Brain pericyte (primary cell): ENCODE results near the gene KCNA2.

Source experiments
- DNase-seq: peaks from one replicate; pipeline ENCODE4 v3.0.0-alpha.2; 2012; ENCODE audit warnings: low read depth, low spot score

KCNA2 gene

DNA sequence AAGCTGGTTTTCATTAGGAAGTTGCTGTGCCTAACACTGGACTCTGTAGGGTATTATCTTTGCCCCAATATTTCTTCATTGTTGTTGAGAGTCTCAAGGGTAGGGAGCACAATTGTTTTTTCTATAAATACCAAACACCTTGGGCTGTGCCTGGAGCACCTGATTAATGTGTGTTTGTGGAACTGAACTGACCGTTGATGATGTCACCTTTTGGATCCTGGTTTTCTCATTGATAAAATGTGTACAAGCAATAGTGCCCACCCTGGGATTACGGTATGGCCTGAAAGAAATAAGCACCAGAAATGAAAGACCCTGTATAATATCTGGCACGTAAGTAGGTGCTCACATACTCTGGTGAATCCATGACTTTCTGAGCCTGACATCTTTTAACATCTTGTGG, 39.3 kb downstream of the KCNA2 start:
- no peak for DNase-seq

DNA sequence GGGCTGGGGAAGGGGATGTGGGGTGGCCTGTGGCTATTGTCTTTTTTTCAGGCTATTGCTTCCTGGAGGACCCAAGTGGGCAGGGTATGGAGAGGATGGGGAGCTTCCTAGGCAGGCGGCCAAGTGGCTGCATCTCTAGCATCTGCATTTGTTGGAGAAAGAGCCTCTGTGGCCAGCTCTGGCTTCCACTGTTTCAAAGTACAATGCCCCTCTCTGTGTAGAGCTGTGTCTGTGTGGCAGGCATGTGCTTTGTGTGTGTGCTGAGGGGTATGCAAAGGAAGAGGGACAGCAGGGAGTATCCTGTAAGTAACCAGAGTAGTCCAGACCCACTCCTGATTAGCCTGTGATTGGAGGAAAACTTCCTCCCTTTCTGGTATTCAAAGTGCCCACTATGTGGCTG, 40.6 kb downstream of the KCNA2 start:
- no peak for DNase-seq

DNA sequence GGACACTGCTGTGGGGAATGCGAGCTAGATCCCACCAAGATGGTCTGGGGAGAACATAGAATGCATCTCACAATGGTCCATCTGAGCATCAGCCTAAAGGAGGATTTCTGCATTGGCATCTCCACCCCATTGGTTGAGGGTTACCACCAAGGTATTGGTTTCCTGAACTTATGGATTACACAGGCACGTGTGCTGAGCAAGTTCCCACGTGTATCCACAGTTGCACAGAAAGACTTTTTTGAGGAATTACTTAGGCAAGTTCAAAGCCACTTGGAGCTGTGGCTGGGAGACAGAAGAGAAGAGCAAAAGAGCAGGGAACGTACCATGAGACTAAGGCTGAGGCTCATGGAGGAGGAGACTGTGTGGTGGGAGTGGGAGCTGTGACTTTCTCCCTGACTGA, 43.1 kb downstream of the KCNA2 start:
- no peak for DNase-seq

DNA sequence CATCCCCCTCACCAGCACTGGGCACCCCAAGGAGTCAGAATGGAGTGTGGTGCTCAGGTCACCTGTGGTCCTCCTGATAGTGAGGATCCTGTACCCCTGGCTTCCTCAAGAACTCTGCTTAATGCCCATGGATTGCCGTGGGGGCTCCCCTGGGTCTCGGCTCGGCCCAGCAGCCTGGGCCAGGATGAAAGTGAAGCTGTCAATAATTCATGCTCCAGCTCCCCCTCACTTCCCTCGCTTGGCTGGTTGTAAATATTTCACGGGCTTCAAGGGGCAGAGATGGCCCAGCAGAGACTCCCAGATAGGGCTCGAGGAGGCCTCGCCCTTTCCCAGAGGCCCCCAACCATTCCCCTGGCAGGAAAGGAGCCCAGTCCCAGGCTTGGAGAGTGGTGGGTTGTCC, 44.6 kb downstream of the KCNA2 start:
- no peak for DNase-seq

DNA sequence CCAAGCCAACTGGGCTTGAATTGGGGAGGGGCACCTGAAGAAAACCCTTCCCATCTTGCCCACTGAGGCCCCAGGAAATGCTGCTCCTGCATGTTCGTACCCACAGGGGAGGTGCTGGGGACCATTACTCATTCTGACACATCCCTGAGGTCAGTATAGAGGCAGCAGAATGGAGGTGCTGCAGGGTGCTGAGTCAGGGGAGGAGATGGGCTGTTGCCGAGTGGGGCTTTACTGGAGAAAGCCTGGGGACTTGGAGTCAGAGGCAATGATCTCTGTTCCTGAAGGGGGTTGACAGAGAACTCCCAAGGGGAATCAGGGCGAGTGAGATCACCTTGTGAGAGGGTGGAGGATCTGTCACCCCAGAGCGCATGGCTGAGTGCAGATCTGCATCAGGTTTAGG, 47.0 kb downstream of the KCNA2 start:
- no peak for DNase-seq

DNA sequence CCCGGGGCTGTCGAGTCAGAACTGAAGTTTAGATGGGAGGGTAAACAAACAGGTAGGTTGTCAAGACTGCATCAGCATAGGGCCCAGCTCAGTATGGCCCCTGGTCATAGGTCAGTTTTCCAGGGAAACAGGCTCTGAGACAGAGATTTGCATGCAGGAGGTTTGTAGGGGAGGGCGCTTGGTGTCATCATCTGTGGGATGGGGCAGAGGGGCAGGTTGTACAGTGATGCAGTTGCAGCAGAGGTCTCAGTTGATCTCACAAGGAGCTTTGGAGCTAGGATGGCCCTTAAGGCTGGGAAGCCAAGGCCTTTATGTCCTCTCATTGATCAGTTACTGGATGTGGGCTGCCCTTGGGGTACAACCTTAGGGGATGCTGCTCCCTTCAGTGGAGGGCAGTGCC, 48.7 kb downstream of the KCNA2 start:
- DNase-seq: no peak

DNA sequence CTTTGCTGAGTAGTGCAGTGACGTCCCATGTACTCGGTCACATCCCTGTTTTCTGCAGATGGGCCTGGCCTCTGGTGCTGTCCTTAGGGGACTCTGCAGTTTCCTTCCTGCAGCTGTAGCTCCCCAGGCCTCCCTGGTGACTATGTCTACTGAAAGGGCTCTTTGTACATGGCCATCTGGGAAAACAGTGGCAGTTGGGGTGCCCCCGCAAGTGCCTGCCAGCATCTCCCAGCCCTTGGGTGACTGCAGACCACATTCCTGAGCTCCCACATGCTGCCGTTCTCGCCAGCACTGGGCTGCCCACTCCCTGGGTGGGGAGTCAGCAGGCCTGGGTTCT, 49.7 kb downstream of the KCNA2 start:
- DNase-seq: no peak

DNA sequence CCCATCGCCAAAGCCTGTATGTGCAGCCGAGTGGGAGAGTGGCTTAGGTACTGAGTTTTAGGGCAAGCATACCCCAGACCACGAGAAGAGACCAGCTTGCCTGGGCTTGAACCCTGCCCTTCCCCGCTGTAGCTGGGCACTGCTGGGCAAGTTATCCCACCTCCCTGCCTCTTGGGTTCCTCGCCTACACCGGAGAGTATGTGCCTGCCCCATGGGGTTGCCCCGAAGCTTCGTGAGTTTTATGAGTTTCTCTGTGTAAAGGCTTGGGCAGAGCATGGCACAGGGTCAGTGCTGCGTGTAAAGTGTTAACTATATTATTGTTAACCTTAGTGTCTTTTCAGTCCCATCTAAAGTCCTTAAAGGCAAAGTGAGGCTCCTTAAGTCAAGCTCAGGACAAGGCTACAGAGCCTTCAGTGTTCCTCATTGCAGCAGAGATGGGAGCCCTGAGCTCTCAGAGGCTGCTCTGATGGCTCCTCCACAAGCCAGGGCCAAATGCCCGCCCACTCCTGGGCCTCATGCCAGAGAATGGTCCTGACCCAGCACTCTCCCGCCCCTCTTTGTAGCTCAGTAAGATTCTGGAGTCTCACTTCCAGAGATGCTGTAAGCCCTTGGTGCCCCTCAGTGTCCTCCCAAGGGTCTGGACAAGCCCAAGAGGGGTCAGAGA, 50.2 kb downstream of the KCNA2 start:
- DNase-seq: no peak

DNA sequence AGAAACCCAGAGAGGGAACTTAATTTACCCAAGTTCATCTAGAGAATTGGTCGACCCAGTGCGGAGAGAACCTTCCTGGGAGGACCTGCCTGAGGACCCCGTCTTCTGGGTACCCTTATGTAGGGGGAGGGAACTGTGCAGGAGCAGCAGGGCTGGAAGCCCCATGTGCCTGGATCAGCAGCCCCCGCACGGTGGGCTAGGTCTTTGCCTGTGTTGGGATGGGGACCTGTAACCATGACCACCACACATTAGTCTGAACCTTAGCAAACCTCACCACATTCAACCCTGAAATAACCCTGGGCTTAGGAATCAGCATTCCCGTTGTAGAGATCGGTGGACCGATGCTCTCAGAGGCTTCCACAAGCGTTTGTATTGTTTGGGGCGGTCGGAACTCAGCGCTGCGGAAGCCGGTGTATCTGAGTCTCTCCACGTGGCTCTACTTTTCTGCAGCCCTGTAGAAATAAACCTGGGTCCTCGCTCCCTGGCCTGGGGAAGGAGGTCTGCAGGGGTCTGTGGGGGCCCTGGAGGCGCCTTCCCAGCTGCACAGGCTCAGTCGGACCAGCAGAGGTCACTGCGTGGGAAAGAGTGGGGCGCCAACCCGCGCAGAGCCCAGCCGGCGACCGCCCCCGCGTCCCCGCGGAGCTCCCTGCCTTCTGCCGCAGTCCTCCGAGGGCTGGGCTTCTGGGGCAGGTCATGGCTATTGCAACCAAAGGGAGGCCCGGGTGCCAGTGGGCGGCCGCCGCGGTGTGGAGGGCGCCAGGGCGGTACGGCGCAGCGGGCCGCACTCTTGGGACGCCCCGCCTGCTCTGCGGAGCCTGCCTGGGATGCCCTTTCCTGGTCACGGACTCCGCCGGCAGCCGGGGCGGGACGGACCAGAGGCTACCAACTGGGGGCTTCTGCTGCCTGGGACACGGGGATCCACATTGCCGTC, 51.0 kb downstream of the KCNA2 start:
- no peak for DNase-seq

DNA sequence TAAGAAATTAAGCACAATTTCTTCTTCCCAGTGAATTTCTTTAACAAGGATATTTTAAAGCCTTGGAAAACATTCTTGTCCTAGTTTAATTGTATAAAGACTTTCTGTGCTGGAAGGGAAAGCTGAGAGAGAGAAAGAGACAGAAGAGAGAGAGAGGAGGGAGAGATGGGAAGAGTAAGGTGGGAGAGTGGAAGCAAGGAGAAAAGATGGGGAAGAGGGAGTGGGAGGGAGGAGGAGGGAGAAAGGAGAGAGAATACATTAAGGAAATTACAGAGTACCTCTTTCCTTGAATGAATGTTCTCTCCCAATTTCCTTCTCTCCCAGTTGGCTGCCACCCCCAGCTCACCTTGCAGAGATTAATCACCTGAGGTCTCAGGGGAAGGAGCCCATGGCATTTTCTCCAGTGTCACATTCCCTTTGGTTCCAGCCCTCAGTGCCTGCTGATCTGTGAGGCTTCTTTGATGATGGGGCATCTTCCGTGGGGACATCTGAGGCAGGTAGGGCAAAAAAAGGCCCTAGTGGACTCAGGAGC, 54.8 kb downstream of the KCNA2 start:
- DNase-seq: no peak

DNA sequence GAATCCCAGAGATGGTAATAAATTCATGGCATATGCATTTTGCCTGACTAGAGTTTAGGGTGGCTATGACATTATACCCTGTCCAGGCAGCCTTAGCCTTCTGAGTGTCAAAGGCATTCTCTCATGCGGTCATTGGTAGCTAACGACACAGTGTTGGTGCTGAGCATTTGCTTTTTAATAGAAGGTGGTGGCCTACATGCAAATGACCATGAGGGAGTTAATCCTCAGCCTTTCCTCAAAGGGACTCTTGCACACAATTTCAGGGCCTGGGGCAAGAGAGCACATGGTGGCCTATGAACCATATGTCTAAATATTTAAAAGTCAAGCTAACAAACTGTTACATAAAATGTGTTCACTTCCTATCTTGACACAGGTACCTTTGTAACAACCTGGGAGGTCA, 56.3 kb downstream of the KCNA2 start:
- no peak for DNase-seq

DNA sequence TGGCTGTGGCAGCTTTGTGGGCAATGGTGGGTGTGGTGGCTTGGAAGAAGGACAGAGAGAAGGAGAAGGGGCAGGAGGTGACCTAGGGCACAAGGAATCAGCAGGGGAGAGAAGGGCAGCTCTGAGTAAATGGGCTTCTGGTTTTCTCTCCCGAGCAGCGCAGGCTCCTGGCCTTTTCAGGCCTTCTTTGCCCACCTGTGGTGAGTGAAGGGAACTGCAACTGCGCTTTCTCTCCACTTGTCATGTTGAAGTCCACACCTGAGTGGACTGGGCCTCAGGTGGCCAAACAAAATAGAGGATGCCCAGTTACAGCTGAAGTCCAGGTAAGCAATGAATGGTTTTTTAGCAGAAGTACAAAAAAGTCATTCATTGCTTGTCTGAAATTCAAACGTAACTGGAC, 57.8 kb downstream of the KCNA2 start:
- DNase-seq: no peak

DNA sequence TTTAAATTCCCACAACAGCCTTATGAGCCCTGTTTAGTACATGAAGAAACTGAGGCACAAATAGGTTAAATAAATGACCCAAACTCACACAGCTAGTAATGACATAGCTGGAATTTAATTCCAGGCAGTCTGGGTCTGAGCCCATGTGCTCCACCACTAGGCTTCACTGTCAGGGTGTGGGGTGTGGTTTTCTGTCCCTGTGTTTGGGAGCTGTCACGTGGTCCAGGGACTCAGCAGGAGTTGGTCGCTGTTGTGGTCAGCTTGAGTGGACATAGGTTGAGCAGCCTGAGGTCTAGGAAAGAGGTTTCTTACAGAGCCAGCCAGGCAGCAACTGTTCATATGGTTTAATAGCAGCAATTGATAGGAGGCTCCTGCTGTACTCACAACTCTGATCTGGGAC, 59.1 kb downstream of the KCNA2 start:
- no peak for DNase-seq

DNA sequence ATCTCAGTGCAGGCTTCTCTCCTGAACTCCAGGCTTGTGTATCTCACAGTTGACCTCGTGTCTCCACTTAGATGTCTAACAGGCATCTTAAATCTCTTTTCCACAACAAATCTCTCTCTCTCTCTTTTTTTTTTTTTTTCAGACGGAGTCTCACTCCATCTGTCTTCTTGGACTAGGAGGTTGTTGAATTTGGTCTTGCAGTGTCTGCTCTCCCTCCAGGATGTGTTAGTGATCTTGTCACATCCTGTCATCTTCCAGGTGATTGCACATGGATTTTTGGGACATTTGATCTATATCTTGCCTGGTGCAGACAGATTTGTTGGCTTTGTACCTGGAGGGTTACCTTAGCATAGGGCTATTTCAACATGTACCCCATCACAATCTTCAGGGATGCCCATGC, 60.7 kb downstream of the KCNA2 start:
- no peak for DNase-seq

DNA sequence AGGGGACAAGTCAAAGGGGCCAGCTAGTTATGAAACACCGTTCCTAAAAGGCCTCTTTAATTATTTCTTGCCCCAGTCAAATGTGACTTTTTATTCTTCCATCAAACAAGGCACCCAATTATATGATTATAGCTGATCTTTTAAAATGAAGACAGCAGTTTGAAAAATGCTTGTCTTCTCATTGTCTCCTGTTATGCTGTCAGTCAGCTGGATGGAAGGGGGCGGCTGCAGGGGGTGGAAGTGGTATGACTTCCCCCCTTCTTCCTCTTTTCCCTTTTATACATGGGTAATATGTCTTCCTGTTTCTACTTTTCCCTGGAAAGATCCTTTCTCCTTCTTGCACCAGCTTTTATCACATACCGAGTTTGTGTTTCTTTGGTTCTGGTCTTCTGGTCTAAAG, 61.4 kb downstream of the KCNA2 start:
- no peak for DNase-seq
